HG03280 (cell line): ENCODE measurements around the gene CMTM4.
"Not testable (repeated sequence)": the region's sequence is repeated elsewhere in the genome, so short reads cannot be mapped to it uniquely, and the experiment has no call there.

Experiments
- ATAC-seq: cut with Tn5 transposase; IDR thresholded peaks from one replicate; pipeline ENCODE4 v1.9.1; 2021; ENCODE audit warnings: mild to moderate bottlenecking, moderate library complexity; ENCODE audit not compliant: unreplicated experiment

The CMTM4 gene

DNA sequence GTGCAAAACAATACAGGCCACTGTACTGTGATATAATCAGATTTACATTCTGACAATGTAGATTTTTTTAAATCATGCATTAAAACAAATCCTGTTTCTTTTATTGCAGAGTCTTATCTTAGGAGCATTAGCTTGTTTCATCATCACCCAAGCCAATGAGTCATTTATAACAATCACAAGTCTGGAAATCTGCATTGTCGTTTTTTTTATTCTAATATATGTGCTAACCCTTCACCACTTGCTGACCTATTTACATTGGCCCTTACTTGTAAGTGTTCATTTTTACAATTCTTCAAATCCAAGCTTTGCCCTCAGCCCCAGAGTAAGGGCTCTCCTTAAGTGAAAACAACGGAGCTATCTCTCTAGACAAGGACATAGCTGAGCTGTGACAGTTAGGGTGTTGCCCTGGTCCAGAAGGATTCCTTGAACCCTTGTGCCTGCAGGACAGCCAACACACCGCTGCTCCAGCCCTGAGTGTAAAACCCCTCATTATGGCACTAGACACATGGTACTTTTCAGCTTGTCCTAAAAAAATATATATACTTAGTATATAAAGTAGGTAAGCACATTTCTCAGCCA, 126.6 kb downstream of the CMTM4 start:
- no peak for ATAC-seq

DNA sequence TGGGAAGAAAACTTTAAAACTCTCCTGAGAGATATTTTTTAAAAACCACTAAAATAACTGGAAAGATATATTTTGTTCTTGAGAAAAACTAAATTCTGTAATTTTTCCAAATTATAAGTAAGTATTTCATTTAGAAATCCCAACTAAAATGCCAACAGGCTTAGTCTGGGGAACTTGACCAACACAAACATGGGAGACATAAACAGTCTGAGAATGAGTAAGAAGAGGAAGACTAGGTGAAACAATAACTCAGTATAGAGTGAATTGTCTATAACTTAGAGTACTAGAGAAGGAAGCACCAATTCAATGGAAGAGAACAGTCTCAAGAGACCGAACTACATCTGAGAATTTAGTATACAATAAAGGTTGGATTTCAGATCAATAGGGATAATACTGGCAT, 127.4 kb downstream of the CMTM4 start:
- no peak for ATAC-seq

DNA sequence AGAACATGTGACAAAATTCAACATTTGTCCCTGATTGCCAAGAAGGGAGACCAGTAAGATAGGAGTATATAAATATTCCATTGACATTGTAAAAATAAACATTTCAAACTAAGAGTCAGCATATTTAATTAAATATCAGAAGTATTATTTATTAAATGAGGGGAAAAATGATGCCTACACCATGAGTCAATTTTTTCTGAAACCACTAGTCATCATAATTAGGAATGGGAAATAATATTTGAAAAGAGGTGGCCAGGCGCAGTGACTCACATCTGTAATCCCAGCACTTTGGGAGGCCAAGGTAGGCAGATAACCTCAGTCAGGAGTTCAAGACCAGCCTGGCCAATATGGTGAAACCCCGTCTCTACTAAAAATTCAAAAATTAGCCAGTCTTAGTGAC, 128.2 kb downstream of the CMTM4 start:
- ATAC-seq, result no peak

DNA sequence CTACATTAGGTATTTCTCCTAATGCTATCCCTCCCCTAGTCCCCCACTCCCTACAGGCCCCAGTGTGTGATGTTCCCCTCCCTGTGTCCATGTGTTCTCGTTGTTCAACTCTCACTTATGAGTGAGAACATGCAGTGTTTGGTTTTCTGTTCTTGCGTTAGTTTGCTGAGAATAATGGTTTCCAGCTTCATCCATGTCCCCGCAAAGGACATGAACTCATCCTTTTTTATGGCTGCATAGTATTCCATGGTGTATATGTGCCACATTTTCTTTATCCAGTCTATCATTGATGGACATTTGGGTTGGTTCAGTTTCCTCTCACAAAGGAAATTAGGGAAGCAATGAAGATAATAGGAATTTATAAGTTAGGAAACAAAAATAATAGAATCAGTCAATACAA, 129.3 kb downstream of the CMTM4 start:
- not testable (repeated sequence) for ATAC-seq

DNA sequence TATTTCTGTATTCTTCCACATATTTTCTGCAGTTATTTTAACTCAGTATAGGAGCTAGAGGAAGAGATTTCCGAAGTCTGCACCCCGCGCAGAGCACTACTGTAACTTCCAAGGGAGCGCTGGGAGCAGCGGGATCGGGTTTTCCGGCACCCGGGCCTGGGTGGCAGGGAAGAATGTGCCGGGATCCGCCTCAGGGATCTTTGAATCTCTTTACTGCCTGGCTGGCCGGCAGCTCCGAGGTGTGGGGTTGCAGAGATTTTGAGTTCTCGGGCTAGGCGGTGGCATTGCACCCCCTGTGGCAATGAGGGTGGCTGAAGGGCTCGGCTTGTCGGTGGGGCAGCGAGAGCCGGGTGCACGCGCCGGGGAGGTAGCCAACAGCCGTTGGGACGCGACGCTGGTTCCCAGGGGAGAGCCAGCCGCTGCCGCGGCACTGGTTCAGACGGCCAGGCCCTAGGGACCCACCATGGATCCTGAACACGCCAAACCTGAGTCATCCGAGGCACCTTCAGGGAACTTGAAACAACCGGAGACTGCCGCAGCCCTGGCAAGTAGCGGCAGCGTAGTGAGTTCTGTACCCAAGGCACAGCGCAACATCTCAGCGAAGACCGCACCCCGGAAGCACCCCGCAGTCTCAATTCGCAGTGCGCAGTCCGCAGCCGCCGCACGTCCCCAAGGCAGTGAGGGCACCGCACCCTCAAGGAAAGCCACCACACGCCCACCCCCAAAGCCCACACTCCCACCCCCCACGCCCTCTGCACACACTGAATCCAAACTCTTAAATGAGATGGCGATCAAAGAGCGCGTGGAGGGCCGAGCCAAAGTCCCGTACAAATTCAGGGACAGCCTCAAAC, 130.3 kb downstream of the CMTM4 start, which contains the start of gene CMTM1:
CMTM1 (plus strand) TSS at position 389 of the 851 bp plus-strand sequence; CDS start at position 464, 75 bp downstream.
- no peak for ATAC-seq
